ENCODE data around the gene POLR3G.

Gene POLR3G

GRCh38 chr5:90553711-90554110 lies 79.0 kb downstream of the POLR3G start:
- no peak for DNase-seq

GRCh38 chr5:90554358-90555006 lies 79.8 kb downstream of the POLR3G start:
- no peak for DNase-seq

DNA sequence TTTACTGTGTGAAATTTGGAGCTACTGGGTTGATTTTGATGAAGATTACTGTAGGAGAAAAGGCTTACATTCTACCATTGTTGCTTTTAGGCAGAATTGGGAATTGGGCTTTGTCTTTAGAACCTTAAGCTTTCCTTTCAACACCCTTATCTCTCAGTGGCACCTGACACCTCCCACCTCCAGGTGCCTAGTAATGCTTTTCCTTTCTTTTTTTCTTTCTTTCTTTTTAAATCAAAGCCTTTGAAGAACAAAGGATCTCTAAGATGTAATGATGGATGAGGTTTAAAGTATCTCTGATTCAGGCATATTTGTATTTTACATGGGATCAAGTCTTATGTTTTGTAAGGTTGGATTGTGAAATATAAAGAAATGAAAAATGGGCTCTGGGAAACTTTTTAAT lies 81.0 kb downstream of the POLR3G start:
- no peak for DNase-seq

DNA sequence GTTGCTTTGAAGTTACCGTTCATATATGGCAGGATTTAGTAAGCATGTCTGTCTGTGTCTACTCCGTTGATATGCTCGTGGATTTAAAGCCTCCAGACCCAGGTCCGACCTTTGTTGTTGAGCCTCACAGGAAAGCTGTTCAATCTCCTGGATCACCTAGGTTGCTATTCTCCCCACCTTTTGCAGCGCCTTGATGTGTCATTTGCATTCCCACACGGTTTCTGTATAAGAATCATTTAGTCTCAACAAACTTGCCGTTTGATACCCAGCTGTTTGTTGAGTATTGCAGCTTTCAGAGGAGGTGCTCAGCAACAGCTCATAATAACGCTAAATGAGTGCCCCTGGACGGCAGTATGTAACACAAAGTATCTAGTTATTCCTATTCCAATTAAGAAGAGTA lies 82.7 kb downstream of the POLR3G start:
- no peak for DNase-seq

DNA sequence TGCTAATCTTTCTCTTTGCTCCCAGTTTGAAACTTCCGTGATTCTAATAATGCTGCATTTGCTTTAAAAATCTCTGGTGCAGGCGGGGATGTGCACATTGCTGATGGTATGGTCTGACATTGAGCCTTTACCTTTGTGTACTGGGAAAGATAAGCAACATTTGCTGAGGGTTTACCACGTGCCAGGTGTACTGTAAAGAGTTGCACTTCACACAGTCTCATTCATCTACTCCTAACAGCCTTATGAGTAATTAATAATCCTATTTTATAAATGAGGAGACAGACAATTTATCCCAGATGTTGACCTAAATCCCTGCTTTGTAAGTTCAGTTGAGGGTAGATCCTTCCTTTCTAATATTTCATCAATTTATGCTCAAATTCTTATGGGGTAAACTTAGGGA lies 83.2 kb downstream of the POLR3G start:
- DNase-seq: no peak

DNA sequence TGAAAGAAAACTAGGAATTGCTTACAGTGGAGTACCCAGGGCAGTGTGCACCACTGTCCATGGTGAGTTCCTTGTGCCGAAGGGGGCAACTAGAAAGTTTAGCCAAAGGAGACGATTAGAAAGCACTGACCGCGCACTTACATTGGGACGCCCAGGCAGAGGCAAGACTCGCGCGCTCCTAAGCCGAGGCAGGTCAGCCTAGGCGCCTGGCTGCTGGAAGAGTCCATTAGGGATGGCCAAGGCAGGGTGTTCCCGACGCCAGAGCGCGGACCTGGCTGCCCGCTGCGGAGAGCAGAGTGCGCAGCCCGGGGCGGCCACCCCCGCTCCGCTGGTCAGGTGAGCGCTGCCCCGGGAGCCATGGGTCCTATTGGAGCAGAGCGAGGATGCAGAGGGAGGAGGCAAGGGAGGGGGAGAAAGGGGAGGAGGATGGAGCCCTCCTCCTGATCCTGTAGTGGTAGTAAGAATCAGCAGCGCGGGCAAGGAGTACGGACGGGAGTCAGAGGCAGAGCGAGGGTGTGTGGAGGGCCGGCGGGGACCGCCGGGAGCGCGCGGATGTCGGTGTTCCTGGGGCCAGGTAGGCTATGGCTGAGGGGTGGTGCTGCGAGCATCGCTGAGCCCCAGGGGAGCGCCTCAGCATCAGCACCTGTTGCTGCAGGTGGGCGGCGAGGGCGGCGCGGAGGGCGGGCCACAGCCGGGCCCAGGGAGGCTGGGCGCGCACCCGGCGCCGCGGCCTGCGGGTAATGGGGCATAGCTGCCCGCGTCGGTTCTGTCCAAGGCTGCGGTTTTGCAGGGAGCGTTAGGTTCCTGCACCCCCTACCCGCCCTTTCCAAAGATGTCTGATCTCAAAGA lies 83.9 kb downstream of the POLR3G start, which contains the start of gene ADGRV1:
Gene ADGRV1, plus strand, starts transcription at position 454 of the 849 bp plus-strand sequence. Its CDS starts 99 bp downstream, at position 553.
- peak; percentile 67 for DNase-seq

DNA sequence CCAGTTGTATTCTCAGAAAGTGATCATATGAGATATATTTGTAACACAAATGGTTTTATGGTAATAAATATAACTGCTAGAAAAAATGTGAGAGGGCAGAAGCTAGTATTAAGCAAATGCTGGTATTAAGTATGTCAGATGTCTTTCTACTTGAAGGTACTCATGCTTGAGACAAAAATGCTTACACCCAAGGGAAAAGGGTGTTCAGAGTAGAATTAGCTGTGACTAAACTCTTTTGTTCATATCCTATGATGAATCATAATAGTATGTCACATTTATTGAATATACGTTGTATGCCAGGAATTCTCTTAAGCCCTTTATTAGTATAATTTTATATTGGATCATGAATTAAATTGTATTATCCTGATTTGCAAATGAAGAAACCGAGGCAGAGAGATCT lies 86.1 kb downstream of the POLR3G start:
- peak; percentile 3 for DNase-seq

GRCh38 chr5:90561766-90562165 lies 87.1 kb downstream of the POLR3G start:
- no peak for DNase-seq

GRCh38 chr5:90562341-90562740 lies 87.7 kb downstream of the POLR3G start:
- no peak for DNase-seq

GRCh38 chr5:90563108-90563507 lies 88.4 kb downstream of the POLR3G start:
- DNase-seq: no peak
